ENCODE results near the gene MAP3K12.

- TF ChIP-seq CTCF (conservative IDR thresholded peaks at IDR 0.05; ENCODE audit: low read depth, low read length) (no peak), EZH2 (IDR thresholded peaks at IDR 0.05; ENCODE audit: borderline replicate concordance, low read depth, low read length, poor library complexity, severe bottlenecking) (no peak)
These were observed 2.4 kb upstream of the MAP3K12 start for GRCh38 chr12:53501615-53502181.

Measured in A673 (cell line).